GM18519 (cell line): ENCODE results near the gene CPT1B.

Experiments used
- ATAC-seq: cut with Tn5 transposase; IDR thresholded peaks from one replicate; pipeline ENCODE4 v1.9.1; 2021; ENCODE audit warnings: mild to moderate bottlenecking, moderate library complexity; ENCODE audit not compliant: unreplicated experiment, low FRiP score

Gene CPT1B

DNA sequence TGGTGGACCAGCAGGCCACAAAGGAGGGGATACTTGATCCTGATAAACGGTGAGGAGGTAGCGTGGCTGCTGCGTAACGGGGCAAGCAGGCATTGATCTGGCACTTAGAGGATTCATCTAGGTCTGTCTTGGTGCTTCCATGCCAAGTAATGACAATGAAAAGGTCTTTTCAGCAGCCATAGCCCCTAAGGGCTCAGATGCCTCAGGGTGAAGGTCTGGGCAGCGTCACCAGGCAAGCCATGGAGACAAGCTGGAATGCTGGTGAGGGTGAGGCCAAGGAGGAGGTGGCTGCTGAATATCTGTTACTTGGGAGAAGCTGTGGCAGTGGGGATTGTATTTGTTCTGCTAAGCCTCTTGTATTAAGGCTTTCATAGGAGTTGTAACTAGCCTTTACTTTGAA, 9.2 kb upstream of the CPT1B start:
- ATAC-seq, result no peak

DNA sequence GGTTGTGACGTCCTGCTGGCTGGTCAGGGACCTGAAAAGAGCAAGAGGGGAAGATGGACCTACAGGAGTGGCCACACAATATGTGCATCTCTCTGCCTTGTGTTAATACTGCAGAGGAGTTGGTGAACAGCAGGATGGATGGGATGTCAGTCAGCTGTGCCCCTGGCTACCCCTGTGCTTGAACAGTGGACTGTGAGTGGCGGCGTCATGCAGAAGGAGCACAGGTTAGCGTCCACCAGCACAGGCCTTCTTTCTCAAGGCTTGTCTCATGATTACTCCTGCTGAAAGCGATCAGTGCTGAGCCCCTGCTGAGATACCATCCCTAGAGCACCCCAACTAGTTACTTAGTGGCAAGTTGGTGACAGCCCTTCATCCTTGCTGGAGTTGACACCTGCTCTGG, 8.2 kb upstream of the CPT1B start:
- ATAC-seq, result no peak

DNA sequence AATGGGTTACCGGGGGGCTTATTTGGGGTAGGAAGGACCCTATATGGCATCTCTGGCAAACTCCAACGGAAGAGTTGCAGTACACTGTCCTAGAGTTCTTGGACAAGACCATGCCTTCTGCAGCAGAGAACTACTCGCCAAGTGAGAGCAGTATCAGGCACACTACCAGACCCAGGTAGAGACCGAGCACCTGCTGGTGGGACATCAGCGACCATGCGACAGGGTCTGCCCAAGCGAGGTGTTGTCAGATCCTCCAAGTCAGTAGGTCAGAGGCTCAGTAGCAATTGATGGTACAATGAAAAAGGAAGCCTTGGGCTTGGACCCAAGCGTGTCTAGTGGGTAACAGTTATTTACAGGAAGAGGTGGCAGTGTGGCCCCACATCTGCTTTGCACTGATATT, 7.6 kb upstream of the CPT1B start:
- no peak for ATAC-seq

DNA sequence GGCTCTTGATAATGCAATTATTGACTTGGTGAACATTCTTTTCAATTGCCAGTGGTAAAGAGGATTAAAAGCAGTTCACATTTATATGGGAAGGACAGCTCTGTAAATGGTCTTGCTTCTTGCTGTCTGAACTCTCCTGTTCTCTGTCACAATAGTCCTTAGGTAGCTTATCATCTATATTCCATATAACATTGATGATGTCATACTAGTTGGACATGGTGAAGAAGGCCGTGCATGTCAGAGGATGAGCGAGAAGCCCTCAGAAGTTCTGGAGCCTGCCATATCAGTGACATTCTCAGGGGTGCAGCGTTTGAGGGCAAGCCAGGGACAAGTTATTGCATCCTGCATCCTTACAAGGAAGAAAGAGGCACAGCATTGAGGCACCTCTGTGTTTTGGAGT, 7.0 kb upstream of the CPT1B start:
- no peak for ATAC-seq

DNA sequence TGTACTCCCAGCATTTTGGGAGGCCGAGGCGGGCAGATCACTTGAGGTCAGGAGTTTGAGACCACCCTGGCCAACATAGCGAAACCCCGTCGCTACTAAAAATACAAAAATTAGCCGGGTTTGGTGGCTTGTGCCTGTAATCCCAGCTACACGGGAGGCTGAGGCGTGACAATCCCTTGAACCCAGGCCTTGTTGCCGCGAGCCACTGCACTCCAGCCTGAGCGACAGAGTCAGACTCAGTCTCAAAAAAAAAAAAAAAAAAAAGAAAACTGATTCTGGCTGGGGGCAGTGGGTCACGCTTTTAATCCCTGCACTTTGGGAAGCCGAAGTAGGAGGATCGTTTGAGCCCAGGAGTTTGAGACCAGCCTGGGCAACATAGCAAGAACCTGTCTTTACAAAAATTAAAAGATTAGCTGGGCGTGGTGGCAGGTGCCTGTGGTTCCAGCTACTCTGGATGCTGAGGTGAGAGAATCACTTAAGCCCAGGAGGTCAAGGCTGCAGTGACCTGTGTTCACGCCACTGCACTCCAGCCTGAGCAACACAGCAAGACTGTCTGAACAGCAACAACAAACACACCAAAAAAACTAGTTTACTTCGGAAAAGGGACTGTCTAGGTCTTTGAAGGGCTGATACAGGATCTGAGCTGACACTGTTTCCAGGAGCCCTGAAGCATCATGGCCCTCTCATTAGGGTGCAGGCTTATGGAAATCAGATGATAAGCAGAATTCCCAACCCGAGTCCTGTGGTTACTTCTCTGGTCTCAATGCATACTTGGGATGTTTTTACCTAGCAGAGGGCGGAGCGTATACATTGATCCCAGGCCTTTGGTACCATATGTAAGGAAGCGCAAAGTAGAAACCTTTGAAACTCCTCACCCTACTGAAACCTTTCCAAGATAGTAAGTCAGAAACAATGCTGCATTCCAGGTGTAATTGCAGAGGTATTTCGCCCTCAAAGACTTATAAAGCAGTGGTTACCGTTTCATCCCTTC, 6.2 kb upstream of the CPT1B start:
- ATAC-seq, result no peak

DNA sequence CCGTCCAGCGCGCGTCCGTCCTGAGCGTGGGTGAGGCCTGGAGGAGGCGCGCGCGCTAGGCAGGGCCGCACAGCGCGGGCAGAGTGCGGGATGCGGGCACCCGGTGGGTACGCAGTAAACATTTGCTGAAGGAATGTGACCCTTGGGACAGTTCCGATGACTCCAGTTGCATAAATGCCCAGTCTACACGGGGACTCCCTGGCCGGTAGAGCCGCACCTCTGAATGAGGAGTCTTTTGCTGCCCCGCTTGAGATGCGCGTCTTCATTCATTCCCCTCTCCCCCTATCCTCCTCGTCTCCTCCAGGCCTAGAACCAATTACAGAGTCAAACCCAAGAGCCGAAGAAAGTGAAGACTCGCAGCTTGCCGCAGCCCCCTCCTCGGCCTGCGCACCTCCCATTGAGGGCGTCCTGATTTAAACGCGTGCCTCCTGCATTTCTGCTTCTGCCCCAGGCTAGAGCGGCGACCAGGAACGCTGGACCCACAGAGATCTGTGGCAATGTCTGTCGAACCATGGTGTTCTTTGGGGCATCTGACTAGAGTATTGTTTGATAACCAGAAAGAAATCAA, 5.2 kb upstream of the CPT1B start:
- ATAC-seq, result peak; percentile 20

DNA sequence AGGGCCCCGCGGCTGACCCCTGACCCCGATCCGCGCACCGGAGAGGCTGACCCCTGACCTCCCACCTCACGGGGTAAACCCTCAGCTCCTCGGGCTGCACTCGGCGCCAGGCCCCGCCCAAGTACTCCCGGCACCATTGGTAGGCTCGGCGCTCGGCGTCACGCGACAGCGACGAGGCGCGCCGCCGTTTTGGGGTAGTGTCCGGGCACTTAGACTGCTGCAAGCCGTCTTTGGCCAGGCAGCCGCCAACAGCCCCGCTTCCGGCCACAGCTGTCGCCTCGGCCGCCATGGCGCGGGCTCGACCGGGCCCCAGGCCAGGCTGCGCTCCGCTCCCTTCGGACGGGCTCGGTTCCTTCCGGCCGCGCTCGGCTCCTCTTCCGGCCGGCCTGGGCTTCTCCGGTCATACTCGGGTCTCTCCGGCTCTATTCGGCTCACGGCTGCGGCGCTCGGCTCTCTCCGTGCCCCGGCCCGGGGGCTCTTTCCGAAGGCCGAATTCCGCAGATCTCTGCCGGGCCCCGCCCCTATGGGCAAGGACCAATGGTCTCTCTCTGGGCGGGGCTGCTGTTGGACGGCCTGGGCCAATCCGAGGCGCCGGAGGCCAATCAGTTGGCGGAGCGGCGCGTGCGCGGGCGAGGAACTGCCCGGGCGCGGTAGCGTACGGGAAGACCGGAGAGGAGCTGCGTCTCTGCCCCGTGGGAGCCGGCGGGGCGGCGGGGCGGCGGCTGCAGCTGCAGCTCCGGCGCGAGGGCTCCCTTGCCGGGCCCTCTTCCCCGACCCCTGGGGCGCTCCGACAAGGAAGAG, 4.5 kb upstream of the CPT1B start, which contains the start of gene CHKB:
Gene CHKB (minus strand): TSS at position 357 of the 801 bp plus-strand sequence. CDS start 68 bp downstream, at position 289.
- peak; percentile 81 for ATAC-seq

DNA sequence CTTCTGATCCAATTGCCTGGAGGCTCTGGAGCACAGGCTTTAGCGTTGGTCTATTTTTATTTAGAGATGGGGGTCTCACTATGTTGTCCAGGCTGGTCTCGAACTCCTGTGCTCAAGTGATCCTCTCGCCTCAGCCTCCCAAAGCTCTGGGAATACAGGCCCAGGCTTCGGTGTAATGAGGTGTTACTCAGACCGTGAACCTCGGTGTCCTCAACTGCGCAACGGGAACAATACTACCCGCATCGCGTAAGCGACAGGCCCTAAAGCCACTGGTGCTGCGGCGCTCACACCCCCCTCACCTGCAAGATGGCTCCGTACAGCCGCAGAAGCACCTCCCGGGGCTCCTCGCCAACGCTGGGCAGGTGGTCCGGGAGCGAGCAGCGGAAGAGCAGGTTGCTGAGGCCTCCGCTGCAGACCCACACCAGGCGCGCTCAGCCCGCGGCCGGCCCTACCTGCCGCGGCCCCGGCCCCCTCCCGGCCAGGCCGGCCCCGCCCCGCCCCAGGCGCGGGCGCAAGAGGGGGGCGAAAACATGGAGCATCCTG, 3.8 kb upstream of the CPT1B start:
- no peak for ATAC-seq

DNA sequence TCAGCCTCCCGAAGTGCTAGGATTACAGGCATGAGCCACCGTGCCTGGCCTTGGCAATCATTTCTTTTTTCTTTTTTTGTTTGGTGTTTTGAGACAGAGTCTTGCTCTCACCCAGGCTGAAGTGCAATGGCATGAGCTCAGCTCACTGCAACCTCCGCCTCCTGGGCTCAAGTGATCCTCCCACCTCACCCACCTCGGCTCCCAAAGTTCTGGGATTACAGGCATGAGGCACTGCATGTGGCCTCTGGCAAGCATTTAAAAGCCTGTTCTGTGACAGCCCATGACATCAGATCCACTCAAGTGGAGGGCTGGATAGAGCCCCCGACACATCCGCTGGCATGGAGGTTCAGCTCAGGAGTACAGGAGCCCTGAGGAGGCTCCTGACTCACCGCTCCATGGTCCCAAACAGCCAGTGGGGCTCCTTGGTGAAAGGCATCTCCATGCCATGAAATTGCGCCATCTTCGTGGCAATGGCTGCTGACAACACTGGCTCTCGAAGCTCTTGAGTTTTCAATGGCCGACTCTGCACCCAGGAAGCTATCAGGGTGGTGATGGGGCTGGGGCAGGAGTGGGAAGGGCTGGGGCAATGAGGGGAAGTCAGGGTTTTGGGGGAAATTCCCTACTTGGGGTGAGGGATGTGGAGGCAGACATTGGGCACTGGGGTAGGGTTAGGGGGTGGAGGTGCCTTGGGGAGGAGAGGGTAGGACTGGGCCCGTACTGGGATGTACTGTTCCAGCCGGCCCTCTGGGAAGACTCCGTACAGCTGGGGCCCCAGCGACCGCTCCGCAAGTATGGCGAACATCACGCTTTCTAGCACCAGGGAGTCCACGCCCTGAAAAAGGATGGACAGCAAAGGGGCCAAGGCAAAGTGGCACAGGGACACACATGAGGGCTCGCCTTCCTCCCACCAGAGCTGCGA, 3.1 kb upstream of the CPT1B start:
- ATAC-seq, result no peak

DNA sequence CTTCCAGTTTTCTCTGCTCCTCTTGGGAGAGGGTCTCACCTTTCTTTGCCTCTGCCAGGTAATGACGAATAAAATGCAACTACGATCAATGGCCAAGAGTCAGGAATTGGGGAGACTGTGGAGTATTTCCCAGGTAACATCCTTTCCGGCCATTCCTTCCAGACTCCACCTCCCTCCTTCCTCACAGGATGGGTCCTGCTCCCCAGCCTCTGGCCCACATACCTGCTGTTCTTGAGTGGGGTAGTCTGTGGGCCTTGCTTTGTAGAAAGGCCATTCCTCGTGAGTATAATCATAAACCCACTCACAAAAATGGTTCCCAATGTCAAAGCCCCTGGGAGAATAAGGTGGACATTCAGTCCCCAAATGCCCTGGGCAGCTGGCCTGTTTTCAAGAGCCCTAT, 1.5 kb upstream of the CPT1B start:
- no peak for ATAC-seq

DNA sequence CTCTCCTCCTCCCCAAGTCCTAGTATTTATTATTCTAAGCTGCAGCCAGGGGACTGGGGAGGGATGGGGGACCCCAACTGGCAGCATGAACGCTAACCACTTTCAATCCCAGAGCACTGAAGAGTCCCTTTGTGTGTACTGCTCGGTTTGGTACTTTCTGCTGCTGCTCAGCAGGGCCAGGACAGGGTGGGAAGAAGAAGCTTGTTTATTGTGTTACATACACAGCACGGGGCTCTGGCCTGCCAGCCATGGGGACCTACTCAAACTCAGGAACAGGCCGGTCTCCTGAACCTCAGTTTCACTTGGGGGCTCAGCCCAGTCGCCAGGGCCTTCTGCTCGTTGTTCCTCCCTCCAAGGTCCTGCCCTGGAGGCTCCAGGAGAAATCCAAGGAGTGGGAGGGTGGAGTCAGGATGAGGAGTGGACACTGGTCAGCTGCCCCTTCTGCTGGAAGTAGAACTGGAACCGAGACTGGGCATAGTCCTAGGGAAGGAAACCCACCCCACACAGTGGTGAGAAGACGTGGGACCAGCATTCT, 616 bp upstream of the CPT1B start:
- no peak for ATAC-seq

DNA sequence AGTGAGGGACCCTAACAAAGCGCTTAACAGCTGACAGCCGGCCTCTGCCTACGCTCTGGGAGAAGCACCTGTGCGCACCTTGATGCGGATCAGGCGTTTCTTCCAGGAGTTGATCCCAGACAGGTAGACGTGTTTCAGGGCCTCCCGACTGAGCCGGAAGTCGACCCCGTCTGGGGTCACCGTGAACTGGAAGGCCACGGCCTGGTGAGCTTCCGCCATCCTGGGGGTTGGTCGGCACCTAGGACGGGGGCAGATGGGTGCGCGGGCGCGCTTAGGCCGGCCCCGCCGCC, 585 bp downstream of the CPT1B start:
- ATAC-seq, result no peak

DNA sequence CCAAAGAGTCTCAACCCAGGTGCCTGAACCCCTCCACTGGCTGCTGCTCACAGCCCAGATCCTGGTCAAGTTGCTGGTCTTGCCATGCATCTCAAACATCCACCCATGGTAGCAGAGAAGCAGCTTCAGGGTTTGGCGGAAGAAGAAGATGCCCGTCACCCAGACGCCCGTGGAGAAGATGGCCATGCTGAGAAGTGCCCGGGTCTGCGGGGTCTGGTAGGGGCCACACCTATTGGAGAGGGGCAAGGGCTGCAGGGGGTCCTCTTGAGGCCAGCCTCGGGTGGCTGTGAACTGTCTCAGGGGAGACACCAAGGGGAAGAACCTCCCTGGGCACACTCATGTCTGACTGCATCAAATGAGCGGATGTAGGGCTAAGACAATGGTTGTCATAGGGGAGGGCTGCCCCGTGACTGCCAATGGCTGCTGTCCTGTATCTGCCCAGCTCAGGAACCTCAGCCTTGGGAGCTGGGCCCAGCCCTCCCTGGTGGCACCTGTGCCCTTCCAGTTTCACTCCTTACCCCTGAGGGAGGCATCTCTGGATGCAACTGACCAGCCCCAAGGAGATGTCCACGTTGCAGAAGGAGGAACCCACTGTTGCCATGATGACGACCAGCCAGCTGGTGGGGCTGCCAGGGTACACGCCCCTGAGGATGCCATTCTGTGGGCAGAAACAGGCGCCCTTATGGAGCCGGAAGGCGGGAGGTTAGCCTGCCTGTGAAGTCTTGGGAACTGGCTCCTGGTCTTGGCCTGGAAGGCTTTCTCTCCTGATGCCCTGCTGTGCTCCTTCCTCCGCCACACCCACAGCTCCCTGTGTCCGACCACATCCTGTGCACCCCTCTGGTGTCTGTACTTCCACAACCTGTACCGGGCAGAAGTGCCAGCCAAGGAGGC, 1.2 kb downstream of the CPT1B start:
- no peak for ATAC-seq

DNA sequence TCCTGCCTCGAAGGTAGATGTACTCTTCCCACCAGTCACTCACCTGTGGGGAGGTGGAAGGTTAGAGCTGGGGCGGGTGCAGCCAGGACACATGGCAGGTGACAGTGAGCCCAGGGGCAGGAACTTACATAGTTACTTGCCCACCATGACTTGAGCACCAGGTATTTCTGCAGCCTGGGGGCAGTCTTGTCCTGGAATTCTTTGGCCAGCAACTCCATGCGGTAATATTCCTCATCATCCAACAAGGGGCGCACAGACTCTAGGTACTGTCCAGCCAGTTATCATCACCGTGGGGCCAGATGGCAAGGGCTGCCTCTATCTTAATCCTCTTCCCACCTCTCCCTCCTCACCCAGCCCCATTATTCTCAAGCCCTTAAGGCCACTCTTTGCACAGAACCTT, 2.2 kb downstream of the CPT1B start:
- no peak for ATAC-seq

DNA sequence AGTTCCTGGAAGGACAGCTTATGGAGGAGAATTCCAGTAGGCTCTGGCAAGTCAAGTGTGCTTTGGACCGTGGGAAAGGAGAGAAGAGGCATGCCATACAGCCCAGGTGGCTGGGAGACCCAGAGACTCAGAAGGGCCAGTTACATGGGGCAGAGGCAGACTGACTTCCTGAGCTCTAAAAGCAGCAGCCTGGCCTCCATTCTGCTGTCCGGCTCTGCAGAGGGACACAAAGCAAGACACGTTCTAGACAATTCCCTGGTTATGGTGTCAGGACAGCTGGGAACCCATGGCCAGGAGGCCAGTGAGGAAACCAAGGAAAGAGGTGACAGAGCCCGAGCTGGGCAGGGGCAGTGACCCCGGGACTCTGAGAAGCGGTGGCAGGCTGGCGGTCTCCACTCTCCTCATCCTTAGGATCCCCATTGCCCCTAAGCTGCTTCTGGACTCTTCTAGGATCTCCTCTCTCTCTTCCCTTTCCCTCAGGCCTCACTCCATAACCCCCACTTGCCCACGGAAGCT, 2.7 kb downstream of the CPT1B start:
- ATAC-seq, result no peak

DNA sequence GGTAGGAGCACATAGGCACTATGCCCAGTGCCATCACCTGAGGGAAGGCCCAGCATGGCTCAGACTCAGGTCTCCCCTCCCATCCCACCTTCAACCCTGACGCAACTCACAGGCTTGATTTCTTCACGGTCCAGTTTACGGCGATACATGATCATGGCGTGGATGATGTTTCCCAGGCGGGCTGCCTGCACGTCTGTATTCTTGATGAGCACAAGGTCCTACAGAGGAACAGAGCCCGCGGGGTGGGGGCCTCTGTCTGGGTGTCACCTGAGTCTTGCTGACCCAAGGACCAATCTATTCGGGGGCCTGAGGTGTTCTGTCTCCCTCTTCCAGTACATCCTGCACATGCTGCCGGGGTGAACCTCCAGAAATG, 3.9 kb downstream of the CPT1B start:
- no peak for ATAC-seq

DNA sequence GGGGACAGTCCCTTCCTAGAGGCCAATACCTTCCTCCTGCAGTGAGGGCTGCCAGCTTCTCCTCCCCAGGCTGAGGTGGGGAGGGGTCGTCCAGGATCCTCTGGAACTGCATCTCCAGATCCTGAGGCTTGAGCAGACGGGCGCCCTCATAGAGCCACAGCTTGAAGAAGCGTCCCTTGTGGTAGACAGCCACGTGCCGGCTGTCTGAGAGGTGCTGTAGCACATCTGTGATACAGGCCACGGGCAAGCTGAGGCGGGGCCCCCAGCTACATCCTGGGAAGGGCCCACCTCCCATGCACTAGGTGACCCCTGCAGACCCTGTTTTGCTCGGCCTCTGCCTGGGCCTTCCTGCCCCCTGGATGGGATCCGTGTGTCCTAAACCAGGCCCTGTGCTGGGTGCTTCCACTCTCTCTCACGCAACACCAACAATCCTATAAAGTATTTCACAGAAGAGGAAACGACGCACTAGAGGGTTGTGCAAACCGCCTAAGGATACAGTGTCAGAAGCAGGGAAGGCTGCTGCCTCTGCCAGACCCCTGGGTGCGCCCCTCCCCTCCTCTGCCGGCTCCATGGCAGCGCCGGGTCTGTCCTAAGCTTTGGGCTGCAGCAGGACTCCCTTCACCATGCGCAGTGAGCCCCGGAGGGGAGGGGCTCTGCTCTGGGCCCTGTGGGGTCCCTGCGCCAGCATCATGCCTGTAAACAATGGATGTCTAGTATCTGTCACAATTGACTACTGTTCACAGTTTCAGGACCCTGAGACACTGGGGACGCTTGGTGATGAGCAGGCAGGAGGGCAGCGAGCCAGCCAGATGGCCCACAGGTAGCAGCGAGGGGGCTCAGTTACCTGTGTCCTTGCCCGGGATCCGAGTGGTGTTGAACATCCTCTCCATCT, 4.5 kb downstream of the CPT1B start:
- no peak for ATAC-seq

DNA sequence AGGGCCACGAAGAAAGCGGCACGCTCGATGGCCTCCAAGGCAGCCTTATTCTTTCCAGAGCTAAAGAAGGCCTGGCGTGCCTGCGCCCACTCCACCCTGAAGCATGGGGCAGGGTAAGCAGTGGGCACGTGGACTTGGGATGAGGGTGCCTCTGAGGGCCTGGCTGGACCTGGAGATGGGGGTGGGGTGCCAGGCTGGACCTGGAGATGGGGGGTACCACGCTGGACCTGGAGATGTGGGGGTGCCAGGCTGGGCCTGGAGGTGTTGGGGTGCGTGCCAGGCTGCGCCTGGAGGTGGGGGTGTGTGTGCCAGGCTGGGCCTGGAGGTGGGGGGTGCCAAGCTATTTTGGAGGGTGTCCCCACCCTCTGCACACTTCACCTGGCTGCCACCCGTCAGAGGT, 5.3 kb downstream of the CPT1B start:
- ATAC-seq, result no peak
